NCI-H2227 treated with DMSO at 0.1 percent for 48 hours (cell line): Measurements from ENCODE around the gene TNNT1.
A peak's percentile ranks its signal among the peaks of the same experiment; 100 is the strongest.

Experiments
- DNase-seq: peaks from one replicate; lab custom pipeline; 2025; lab: John Stamatoyannopoulos, UW

Gene TNNT1

DNA sequence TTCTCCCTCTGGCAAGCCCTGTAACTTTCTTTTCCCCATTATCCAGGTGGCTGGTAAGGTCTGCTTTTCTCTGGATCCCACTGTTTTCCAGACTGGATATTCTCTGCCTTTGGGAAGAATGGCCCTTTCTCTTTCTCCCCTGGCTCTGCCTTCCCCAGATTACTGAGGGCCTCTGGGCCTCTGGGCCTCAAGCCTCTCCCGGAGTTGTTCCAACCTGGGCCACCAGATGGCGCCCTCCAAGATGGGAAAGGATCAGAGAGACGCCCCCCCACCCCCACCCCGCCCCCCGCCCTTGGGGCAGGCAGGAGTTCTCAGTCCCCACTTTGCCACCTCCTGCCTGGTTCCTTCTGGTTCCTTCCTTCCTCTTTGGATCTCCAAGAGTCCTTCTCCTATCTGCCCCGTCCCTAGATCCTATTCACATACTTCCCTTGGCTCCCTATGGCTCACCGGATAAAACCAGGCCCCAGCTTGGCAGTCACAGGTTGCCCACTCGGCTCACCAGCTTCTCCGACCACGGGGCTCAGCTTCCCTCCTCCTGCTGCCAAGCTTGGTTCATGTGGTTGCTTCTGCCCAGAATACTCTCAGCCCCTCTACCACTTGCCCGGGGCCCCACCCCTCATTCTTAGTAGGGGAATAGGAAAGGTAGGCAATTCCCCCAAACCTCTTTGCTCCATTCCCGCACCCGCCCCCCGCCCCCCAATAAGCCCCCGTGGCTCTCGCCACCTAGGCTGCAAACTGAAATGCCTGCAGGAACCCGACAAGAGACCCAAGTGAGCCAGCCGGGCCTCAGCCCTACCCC, 60.3 kb downstream of the TNNT1 start:
- DNase-seq = peak; percentile 79

- no peak for DNase-seq
Observed at GRCh38 chr19:55088021-55088451, 61.0 kb downstream of the TNNT1 start.

DNA sequence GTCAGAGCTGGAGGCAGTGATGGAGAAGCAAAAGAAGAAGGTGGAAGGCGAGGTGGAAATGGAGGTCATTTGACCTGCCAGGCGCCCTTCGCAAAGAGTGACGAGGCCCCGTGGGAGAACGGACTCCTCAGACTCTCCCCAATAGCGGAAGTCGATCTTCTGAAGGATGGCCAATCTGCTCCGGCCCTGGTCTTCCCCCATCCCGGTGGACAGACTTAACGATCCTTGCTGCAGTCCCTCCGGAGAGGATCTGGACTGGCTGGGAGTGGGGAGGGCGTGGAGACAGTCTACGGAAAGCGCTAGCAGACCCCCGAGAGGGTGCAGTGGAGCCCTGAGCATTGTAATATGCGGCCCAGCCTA, 61.5 kb downstream of the TNNT1 start:
- DNase-seq = no peak

GRCh38 chr19:55086730-55087541, 62.1 kb downstream of the TNNT1 start:
- peak; percentile 87 for DNase-seq

DNA sequence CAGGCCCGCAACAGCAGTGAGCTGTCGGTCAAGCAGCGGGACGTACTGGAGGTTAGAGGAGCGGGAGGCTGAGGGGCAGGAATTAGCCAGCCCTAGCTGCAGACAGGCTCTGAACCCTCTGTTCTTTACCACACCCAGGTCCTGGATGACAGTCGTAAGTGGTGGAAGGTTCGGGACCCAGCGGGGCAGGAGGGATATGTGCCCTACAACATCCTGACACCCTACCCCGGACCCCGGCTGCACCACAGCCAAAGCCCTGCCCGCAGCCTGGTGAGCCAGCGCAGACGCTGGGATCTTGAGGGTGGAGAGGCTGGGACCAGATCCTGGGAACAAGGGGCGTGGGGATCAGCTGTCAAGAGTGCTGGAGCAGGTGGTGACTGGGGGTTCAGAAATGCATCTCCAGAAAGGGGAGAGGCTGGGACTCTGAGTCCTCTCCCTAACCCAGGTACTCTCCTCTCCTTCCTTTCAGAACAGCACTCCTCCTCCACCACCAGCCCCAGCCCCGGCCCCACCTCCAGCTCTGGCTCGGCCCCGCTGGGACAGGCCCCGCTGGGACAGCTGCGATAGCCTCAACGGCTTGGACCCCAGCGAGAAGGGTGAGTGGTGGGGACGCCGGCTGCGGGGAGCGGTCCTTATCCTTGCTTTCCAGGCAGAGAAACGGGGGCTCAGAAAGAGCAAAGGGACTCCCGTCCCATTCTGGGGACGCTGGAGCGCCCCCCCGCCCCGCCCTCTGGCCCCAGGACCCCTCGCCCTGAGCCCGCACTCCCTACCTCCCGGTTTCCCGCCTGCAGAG, 62.9 kb downstream of the TNNT1 start:
- DNase-seq = no peak

GRCh38 chr19:55084416-55084815, 64.6 kb downstream of the TNNT1 start:
- DNase-seq = no peak

DNA sequence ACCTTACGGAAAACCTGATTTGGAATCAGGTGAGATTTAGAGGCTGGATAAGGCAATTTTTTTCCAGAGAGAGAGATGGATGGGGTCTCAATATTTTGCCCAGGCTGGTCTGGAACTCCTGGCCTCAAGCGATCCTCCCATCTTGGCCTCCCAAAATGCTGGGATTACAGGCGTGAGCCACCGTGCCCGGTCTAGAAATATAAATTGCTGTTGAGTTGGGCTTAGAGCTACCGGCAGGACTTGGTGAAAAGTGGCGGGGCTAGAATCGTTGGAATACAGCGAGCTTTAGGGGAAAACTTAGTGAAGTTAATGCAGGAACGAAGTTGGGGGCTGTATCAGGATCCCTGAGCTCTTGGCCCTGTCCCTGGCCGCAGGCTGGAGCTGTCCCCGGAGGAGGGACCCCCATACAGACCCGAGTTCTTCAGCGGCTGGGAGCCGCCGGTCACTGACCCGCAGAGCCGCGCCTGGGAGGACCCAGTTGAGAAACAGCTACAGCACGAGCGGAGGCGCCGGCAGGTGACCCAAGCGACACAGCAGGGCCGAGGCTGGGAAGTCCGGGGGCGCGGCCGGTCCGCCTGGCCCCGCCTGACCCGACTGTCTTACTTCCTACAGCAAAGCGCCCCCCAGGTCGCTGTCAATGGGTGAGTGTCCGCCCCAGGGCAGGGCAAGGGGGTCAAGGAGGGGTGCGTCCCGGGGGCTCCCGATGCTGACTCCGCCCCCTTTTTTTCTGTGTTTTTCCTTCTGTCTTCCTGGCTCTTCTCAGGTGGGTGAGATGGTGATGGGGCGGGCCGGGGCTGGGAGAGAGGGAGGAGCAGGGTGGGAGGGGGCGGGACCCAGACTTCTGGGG, 65.8 kb downstream of the TNNT1 start:
- no peak for DNase-seq
